CD4-positive, alpha-beta T cell treated with Interleukin-4 for 1 hour (primary cell): Measurements from ENCODE around the gene G2E3.
"Not testable (repeated sequence)": the region's sequence is repeated elsewhere in the genome, so short reads cannot be mapped to it uniquely, and the experiment has no call there.

Experiments
- DNase-seq, 2 donors: peaks; one replicate each; pipeline ENCODE4 v3.0.0-alpha.2; 2020 to 2022

Gene G2E3

GRCh38 chr14:30607156-30607780 lies 48.3 kb downstream of the G2E3 start:
- DNase-seq: no peak

- no peak for DNase-seq
Observed at GRCh38 chr14:30608533-30609006, 49.6 kb downstream of the G2E3 start.

- DNase-seq: peak; percentile 31 to 58
Observed at GRCh38 chr14:30610787-30611343, 51.9 kb downstream of the G2E3 start.

- DNase-seq: no peak
Observed at GRCh38 chr14:30614155-30614554, 55.2 kb downstream of the G2E3 start.

- peak in 1 of 2 donors; percentile 9 for DNase-seq
Observed at GRCh38 chr14:30620178-30620577, 61.2 kb downstream of the G2E3 start.

- peak; percentile 7 to 12 for DNase-seq
Observed at GRCh38 chr14:30621354-30621939, 62.5 kb downstream of the G2E3 start.

GRCh38 chr14:30621940-30622830 lies 63.2 kb downstream of the G2E3 start, which contains the start of gene SCFD1:
SCFD1 (plus strand) TSS chr14:30622319; CDS start chr14:30622339, 20 bp downstream.
- DNase-seq: peak; percentile 90 to 92

GRCh38 chr14:30623412-30624131 lies 64.6 kb downstream of the G2E3 start:
- no peak for DNase-seq

GRCh38 chr14:30624132-30624423 lies 65.1 kb downstream of the G2E3 start:
- no peak for DNase-seq

- no peak for DNase-seq
Observed at GRCh38 chr14:30625533-30625932, 66.6 kb downstream of the G2E3 start.

GRCh38 chr14:30629432-30629831 lies 70.5 kb downstream of the G2E3 start:
- DNase-seq: not testable (repeated sequence)

GRCh38 chr14:30630248-30630647 lies 71.3 kb downstream of the G2E3 start:
- DNase-seq: no peak

- no peak for DNase-seq
Observed at GRCh38 chr14:30632730-30633129, 73.8 kb downstream of the G2E3 start.

GRCh38 chr14:30638926-30639325 lies 80.0 kb downstream of the G2E3 start:
- no peak for DNase-seq

GRCh38 chr14:30641207-30641606 lies 82.2 kb downstream of the G2E3 start:
- no peak for DNase-seq

- not testable (repeated sequence) for DNase-seq
Observed at GRCh38 chr14:30644462-30644861, 85.5 kb downstream of the G2E3 start.

- no peak for DNase-seq
Observed at GRCh38 chr14:30645600-30645999, 86.6 kb downstream of the G2E3 start.

- no peak for DNase-seq
Observed at GRCh38 chr14:30648471-30648870, 89.5 kb downstream of the G2E3 start.

- no peak for DNase-seq
Observed at GRCh38 chr14:30651937-30652336, 93.0 kb downstream of the G2E3 start.

- DNase-seq: no peak
Observed at GRCh38 chr14:30655124-30655523, 96.2 kb downstream of the G2E3 start.

- no peak for DNase-seq
Observed at GRCh38 chr14:30655658-30656057, 96.7 kb downstream of the G2E3 start.

- peak; percentile 15 to 49 for DNase-seq
Observed at GRCh38 chr14:30656190-30656632, 97.3 kb downstream of the G2E3 start.

- no peak for DNase-seq
Observed at GRCh38 chr14:30657050-30657449, 98.1 kb downstream of the G2E3 start.
